Loucy (cell line): Measurements from ENCODE around the gene SLC52A1.

Experiments
- CTCF ChIP-seq: fragments of 200-600 bp; sonication (generic); conservative IDR thresholded peaks from 2 replicates; pipeline ENCODE4 v1.5.1; 2014; ENCODE audit warnings: mild to moderate bottlenecking, antibody characterized with exemption, low read length
- EZH2phosphoT487 ChIP-seq: fragments of 200-600 bp; IDR thresholded peaks from 2 replicates; pipeline ENCODE4 v1.6.1; 2018; ENCODE audit warnings: antibody characterized with exemption, mild to moderate bottlenecking, moderate library complexity, borderline replicate concordance

- TF ChIP-seq CTCF (no peak), EZH2phosphoT487 (no peak)
Measured at GRCh38 chr17:5080591-5080990, 45.4 kb upstream of the SLC52A1 start.
